IMR-90 (cell line): ENCODE results near the gene KHNYN. TPM values are rescaled to one million over a fixed set of nuclear protein-coding genes. Genes with fewer than 3 reads are reported as not detected.

Source experiments
- ATAC-seq: fragments of 200-7000 bp; cut with Tn5 transposase; 2 replicates; pipeline ENCODE4 v1.9.1; 2020; ENCODE audit warnings: low read depth, mild to moderate bottlenecking, moderate library complexity
- BruUV-seq: library from RNA; stranded (reverse); fragments of 400-500 nt; replicated peaks from 2 replicates; lab custom pipeline; 2021; lab: Mats Ljungman, UMichigan
- CTCF ChIA-PET: fragments of 300-600 bp; formaldehyde crosslinking; extraction: SDS; loops from one replicate; lab custom pipeline; 2021; ENCODE audit warnings: antibody characterized with exemption; lab: Yijun Ruan, JAX
- POLR2A ChIA-PET: fragments of 300-600 bp; sonication (Branson Sonifier 250); formaldehyde crosslinking; loops from one replicate; lab custom pipeline; 2022; ENCODE audit warnings: antibody characterized with exemption; ENCODE audit not compliant: unreplicated experiment; lab: Charles Lee
- DNase-seq: peaks from one replicate; pipeline ENCODE4 v3.0.0; 2013
- H2AFZ ChIP-seq: replicated peaks from 2 replicates; pipeline ENCODE3; 2013; ENCODE audit warnings: low read length, mild to moderate bottlenecking; ENCODE audit not compliant: poor library complexity
- H2AK5ac ChIP-seq: 2 replicates; pipeline ENCODE4 v1.6.1; 2013; ENCODE audit warnings: low read depth, low read length, inconsistent platforms
- H2AK9ac ChIP-seq: replicated peaks from 2 replicates; pipeline ENCODE3; 2013; ENCODE audit warnings: mild to moderate bottlenecking, low read depth, low read length, moderate library complexity; ENCODE audit not compliant: poor library complexity
- H2BK120ac ChIP-seq: 2 replicates; pipeline ENCODE4 v1.6.1; 2013; ENCODE audit warnings: low read depth, low read length, inconsistent platforms
- H2BK15ac ChIP-seq: 3 replicates; pipeline ENCODE4 v1.6.1; 2013; ENCODE audit warnings: low read depth, low read length, inconsistent platforms
- H2BK20ac ChIP-seq: 2 replicates; pipeline ENCODE4 v1.6.1; 2013; ENCODE audit warnings: low read depth, mild to moderate bottlenecking, inconsistent platforms, low read length, moderate library complexity
- H2BK5ac ChIP-seq: 2 replicates; pipeline ENCODE4 v1.6.1; 2013; ENCODE audit warnings: mild to moderate bottlenecking, low read depth, low read length, inconsistent platforms; ENCODE audit not compliant: poor library complexity, severe bottlenecking
- H3K14ac ChIP-seq: replicated peaks from 2 replicates; pipeline ENCODE4 v1.6.1; 2013; ENCODE audit warnings: low read depth, low read length, inconsistent platforms
- H3K18ac ChIP-seq: 2 replicates; pipeline ENCODE4 v1.6.1; 2013; ENCODE audit warnings: low read depth, low read length, control low read depth
- H3K23ac ChIP-seq: 2 replicates; pipeline ENCODE4 v1.6.1; 2013; ENCODE audit warnings: low read depth, low read length, inconsistent platforms
- H3K27ac ChIP-seq: 2 replicates; pipeline ENCODE4 v1.5.1; 2013; ENCODE audit warnings: mild to moderate bottlenecking, control low read depth, low read length; ENCODE audit not compliant: insufficient read depth
- H3K27me3 ChIP-seq: 2 replicates; pipeline ENCODE4 v1.6.1; 2013; ENCODE audit warnings: low read length; ENCODE audit not compliant: control insufficient read depth, insufficient read depth
- H3K36me3 ChIP-seq: 2 replicates; pipeline ENCODE4 v1.6.1; 2013; ENCODE audit warnings: low read length, mixed read lengths; ENCODE audit not compliant: control insufficient read depth, insufficient read depth
- H3K4ac ChIP-seq: 2 replicates; pipeline ENCODE4 v1.6.1; 2013; ENCODE audit warnings: low read depth, low read length, inconsistent platforms
- H3K4me1 ChIP-seq: 2 replicates; pipeline ENCODE4 v1.6.1; 2013; ENCODE audit warnings: low read length, mixed read lengths; ENCODE audit not compliant: control insufficient read depth, insufficient read depth
- H3K4me2 ChIP-seq: 2 replicates; pipeline ENCODE4 v1.6.1; 2013; ENCODE audit warnings: low read depth, mild to moderate bottlenecking, control low read depth, low read length, moderate library complexity
- H3K4me3 ChIP-seq: 2 replicates; pipeline ENCODE4 v1.5.1; 2013; ENCODE audit warnings: low read depth, mild to moderate bottlenecking, control low read depth, low read length, moderate library complexity; ENCODE audit not compliant: insufficient read depth
- H3K56ac ChIP-seq: 2 replicates; pipeline ENCODE4 v1.6.1; 2013; ENCODE audit warnings: low read length, inconsistent platforms; ENCODE audit not compliant: insufficient read depth; ENCODE audit errors: extremely low read depth
- H3K79me1 ChIP-seq, 2 experiments: 2 replicates each; pipeline ENCODE4 v1.6.1; 2013; ENCODE audit warnings: low read length in 2 of 2, inconsistent platforms in 1 of 2, low read depth in 1 of 2
- H3K9ac ChIP-seq: 2 replicates; pipeline ENCODE4 v1.6.1; 2013; ENCODE audit warnings: low read depth, low read length, control low read depth
- H3K9me1 ChIP-seq: 2 replicates; pipeline ENCODE4 v1.6.1; 2013; ENCODE audit warnings: low read length, inconsistent platforms; ENCODE audit not compliant: insufficient read depth
- H3K9me3 ChIP-seq: 2 replicates; pipeline ENCODE4 v1.6.1; 2013; ENCODE audit warnings: low read length; ENCODE audit not compliant: control insufficient read depth, insufficient read depth
- H4K20me1 ChIP-seq: 2 replicates; pipeline ENCODE4 v1.6.1; 2013; ENCODE audit warnings: low read length, inconsistent platforms; ENCODE audit not compliant: insufficient read depth
- H4K5ac ChIP-seq: 2 replicates; pipeline ENCODE4 v1.6.1; 2013; ENCODE audit warnings: mild to moderate bottlenecking, low read depth, low read length, control low read depth
- H4K8ac ChIP-seq, 2 experiments: 2 replicates each; pipeline ENCODE4 v1.6.1; 2013; ENCODE audit warnings: low read depth in 2 of 2, low read length in 2 of 2, control low read depth in 1 of 2, inconsistent platforms in 1 of 2
- H4K91ac ChIP-seq: 2 replicates; pipeline ENCODE4 v1.6.1; 2013; ENCODE audit warnings: low read depth, low read length, inconsistent platforms; ENCODE audit not compliant: insufficient read depth
- BHLHE40 ChIP-seq: fragments of 150-350 bp; IDR thresholded peaks from 2 replicates; pipeline ENCODE4 v1.6.1; 2016; ENCODE audit warnings: mild to moderate bottlenecking, low read depth, low read length
- MAFK ChIP-seq: IDR thresholded peaks from 2 replicates; pipeline ENCODE4 v1.6.1; 2012; ENCODE audit warnings: low read depth, low read length, improper control_type of control experiment
- MAZ ChIP-seq: IDR thresholded peaks from 2 replicates; pipeline ENCODE4 v1.6.1; 2012; ENCODE audit warnings: low read depth, mild to moderate bottlenecking, low read length, improper control_type of control experiment, moderate library complexity, borderline replicate concordance
- MXI1 ChIP-seq: IDR thresholded peaks from 2 replicates; pipeline ENCODE4 v1.6.1; 2012; ENCODE audit warnings: low read depth, mild to moderate bottlenecking, low read length, moderate library complexity, borderline replicate concordance
- POLR2A ChIP-seq: IDR thresholded peaks from 2 replicates; pipeline ENCODE4 v1.6.1; 2012; ENCODE audit warnings: mild to moderate bottlenecking, low read depth, low read length
- RAD21 ChIP-seq: IDR thresholded peaks from 2 replicates; pipeline ENCODE4 v1.6.1; 2012; ENCODE audit warnings: low read length, improper control_type of control experiment
- RFX5 ChIP-seq: IDR thresholded peaks from 2 replicates; pipeline ENCODE4 v1.8.0; 2012; ENCODE audit warnings: low read depth, mild to moderate bottlenecking, low read length, moderate library complexity
- SMC3 ChIP-seq: fragments of 150-350 bp; IDR thresholded peaks from 2 replicates; pipeline ENCODE4 v1.6.1; 2016; ENCODE audit warnings: low read depth, mild to moderate bottlenecking, antibody characterized with exemption, low read length, moderate library complexity
- USF2 ChIP-seq: fragments of 150-350 bp; IDR thresholded peaks from 2 replicates; pipeline ENCODE4 v1.6.1; 2017; ENCODE audit warnings: mild to moderate bottlenecking, antibody characterized with exemption, low read length, low read depth
- WGBS, 2 experiments: methylation state at CpG; one replicate each; pipeline versions ENCODE4 v1.1.5 to v1.1.7; 2013; ENCODE audit warnings: missing lambda C conversion rate in 2 of 2; ENCODE audit not compliant: insufficient read length in 1 of 2; ENCODE audit errors: extremely low coverage in 2 of 2; 5-methylcytosine and 5-hydroxymethylcytosine counted together
- dilution Hi-C: fragments of 300-500 bp; cut with HindIII; formaldehyde crosslinking; loops from one replicate; pipeline ENCODE4 v1.14.3; 2018; ENCODE audit warnings: low sequenced_read_pairs; ENCODE audit not compliant: unreplicated experiment
- in situ Hi-C: fragments of 300-500 bp; cut with MboI; formaldehyde crosslinking; loops from 3 replicates; pipeline ENCODE4 v1.14.3; 2019; ENCODE audit warnings: low sequenced_read_pairs, inconsistent platforms, mixed read lengths
- intact Hi-C: fragments of 100-400 bp; cut with micrococcal nuclease; formaldehyde crosslinking; loops from 2 replicates; pipeline ENCODE4 v1.10.0; 2022
- polyA plus RNA-seq, 3 experiments: library from polyadenylated mRNA; depleted of rRNA; stranded (reverse); fragments of >200 nt; gene quantifications; 2 replicates each; pipeline ENCODE4 v1.2.3, GENCODE V29; 2012; ENCODE audit warnings: low replicate concordance in 1 of 3
- total RNA-seq: library from RNA; depleted of rRNA; stranded (reverse); fragments of >200 nt; gene quantifications from 2 replicates; pipeline ENCODE4 v1.2.3, GENCODE V29; 2012
- TF ChIP-seq, protein P1 (sequence below): fragments of 150-350 bp; IDR thresholded peaks from 2 replicates; pipeline ENCODE4 v1.6.1; 2016; ENCODE audit warnings: low read depth, mild to moderate bottlenecking, low read length, moderate library complexity, borderline replicate concordance
- TF ChIP-seq, protein P2 (sequence below): conservative IDR thresholded peaks from 2 replicates; pipeline ENCODE4 v1.5.1; 2012; ENCODE audit warnings: mild to moderate bottlenecking, low read depth, low read length, improper control_type of control experiment

KHNYN gene
- total and polyA plus RNA-seq, 2 of the 4 experiments (the other 2 are of a cell fraction): 18.9 to 24.4 TPM

GRCh38 chr14:24422261-24422660 lies 7.5 kb upstream of the KHNYN start:
- Histone ChIP-seq H3K14ac (no peak overlapping the region), H4K8ac (no peak overlapping the region), H3K9me1 (peaks cover 3% of the 10 kb centered on the region; the same call in 1 of the 2 replicates), H2AK5ac (no peak overlapping the region), H3K18ac (no peak overlapping the region), H2BK20ac (no peak overlapping the region), H3K27ac (no peak overlapping the region), H4K5ac (no peak overlapping the region), H4K20me1 (no peaks in the 10 kb centered on the region), H2BK15ac (no peak overlapping the region), H2AFZ (no peak overlapping the region), H2BK120ac (no peak overlapping the region), H3K4me3 (no peak overlapping the region), H3K23ac (no peak overlapping the region), H3K56ac (no peak overlapping the region), H3K4me2 (no peak overlapping the region), H3K36me3 (no peaks in the 10 kb centered on the region), H4K91ac (no peak overlapping the region), H3K9me3 (no peaks in the 10 kb centered on the region), H3K4ac (no peak overlapping the region), H3K27me3 (peaks cover 29% of the 10 kb centered on the region), H2BK5ac (no peak overlapping the region), H3K4me1 (no peaks in the 10 kb centered on the region), H3K9ac (no peak overlapping the region), H3K79me1 (no peaks in the 10 kb centered on the region), H2AK9ac (no peak overlapping the region)
- dilution Hi-C loops: no loop called here
- in situ Hi-C loops: no loop called here
- WGBS, 2 experiments: 86% methylated on average over 4 of the region's 4 CpGs; no CpG with 5 or more reads in 1 of the 2 experiments
- TF ChIP-seq MXI1 (no peak), USF2 (no peak), BHLHE40 (no peak), MAZ (no peak), SMC3 (no peak), MAFK (no peak), POLR2A (no peak), RFX5 (no peak), RAD21 (no peak)
- TF ChIP-seq, protein P1, sequence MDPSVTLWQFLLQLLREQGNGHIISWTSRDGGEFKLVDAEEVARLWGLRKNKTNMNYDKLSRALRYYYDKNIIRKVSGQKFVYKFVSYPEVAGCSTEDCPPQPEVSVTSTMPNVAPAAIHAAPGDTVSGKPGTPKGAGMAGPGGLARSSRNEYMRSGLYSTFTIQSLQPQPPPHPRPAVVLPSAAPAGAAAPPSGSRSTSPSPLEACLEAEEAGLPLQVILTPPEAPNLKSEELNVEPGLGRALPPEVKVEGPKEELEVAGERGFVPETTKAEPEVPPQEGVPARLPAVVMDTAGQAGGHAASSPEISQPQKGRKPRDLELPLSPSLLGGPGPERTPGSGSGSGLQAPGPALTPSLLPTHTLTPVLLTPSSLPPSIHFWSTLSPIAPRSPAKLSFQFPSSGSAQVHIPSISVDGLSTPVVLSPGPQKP: no peak
- TF ChIP-seq, protein P2, sequence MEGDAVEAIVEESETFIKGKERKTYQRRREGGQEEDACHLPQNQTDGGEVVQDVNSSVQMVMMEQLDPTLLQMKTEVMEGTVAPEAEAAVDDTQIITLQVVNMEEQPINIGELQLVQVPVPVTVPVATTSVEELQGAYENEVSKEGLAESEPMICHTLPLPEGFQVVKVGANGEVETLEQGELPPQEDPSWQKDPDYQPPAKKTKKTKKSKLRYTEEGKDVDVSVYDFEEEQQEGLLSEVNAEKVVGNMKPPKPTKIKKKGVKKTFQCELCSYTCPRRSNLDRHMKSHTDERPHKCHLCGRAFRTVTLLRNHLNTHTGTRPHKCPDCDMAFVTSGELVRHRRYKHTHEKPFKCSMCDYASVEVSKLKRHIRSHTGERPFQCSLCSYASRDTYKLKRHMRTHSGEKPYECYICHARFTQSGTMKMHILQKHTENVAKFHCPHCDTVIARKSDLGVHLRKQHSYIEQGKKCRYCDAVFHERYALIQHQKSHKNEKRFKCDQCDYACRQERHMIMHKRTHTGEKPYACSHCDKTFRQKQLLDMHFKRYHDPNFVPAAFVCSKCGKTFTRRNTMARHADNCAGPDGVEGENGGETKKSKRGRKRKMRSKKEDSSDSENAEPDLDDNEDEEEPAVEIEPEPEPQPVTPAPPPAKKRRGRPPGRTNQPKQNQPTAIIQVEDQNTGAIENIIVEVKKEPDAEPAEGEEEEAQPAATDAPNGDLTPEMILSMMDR: no peak
- POLR2A ChIA-PET: no interaction called here
- no TSS peak for BruUV-seq
- CTCF ChIA-PET: interaction anchor here (1.0 to 1.4 kb wide), 2 partner anchors 10 to 11 kb away, joined by 3 to 4 read pairs; no protein-coding TSS in a partner anchor
- ATAC-seq (no peak), DNase-seq (no peak)
- intact Hi-C loops: no loop called here
